Fibroblast of the conjunctiva (primary cell): Measurements from ENCODE around the gene B4GALT5.
"Not testable (repeated sequence)": the region's sequence is repeated elsewhere in the genome, so short reads cannot be mapped to it uniquely, and the experiment has no call there.

Source experiments
- DNase-seq: peaks from one replicate; pipeline ENCODE4 v3.0.0-alpha.2; 2010; ENCODE audit warnings: low read depth

The B4GALT5 gene

GRCh38 chr20:49628280-49628679 lies 85.4 kb downstream of the B4GALT5 start:
- not testable (repeated sequence) for DNase-seq

- DNase-seq: no peak
These were observed 86.3 kb downstream of the B4GALT5 start for GRCh38 chr20:49627329-49627761.

GRCh38 chr20:49624988-49625387 lies 88.7 kb downstream of the B4GALT5 start:
- DNase-seq: not testable (repeated sequence)

- no peak for DNase-seq
These were observed 89.4 kb downstream of the B4GALT5 start for GRCh38 chr20:49624317-49624716.

- no peak for DNase-seq
These were observed 91.4 kb downstream of the B4GALT5 start for GRCh38 chr20:49622243-49622642.

- DNase-seq: no peak
These were observed 93.1 kb downstream of the B4GALT5 start for GRCh38 chr20:49620364-49621240.

- no peak for DNase-seq
These were observed 94.3 kb downstream of the B4GALT5 start for GRCh38 chr20:49619113-49620048.

- no peak for DNase-seq
These were observed 95.4 kb downstream of the B4GALT5 start for GRCh38 chr20:49618289-49618688.

GRCh38 chr20:49617394-49617793 lies 96.3 kb downstream of the B4GALT5 start:
- DNase-seq: not testable (repeated sequence)

GRCh38 chr20:49616154-49617007 lies 97.3 kb downstream of the B4GALT5 start:
- no peak for DNase-seq

GRCh38 chr20:49615401-49616153 lies 98.1 kb downstream of the B4GALT5 start:
- DNase-seq: no peak

GRCh38 chr20:49615051-49615400 lies 98.7 kb downstream of the B4GALT5 start:
- DNase-seq: not testable (repeated sequence)

GRCh38 chr20:49614338-49615050 lies 99.2 kb downstream of the B4GALT5 start:
- no peak for DNase-seq

GRCh38 chr20:49612127-49612738 lies 101.4 kb downstream of the B4GALT5 start:
- no peak for DNase-seq

- DNase-seq: not testable (repeated sequence)
These were observed 102.0 kb downstream of the B4GALT5 start for GRCh38 chr20:49611539-49612126.

GRCh38 chr20:49610691-49611538 lies 102.8 kb downstream of the B4GALT5 start:
- DNase-seq: no peak

- peak; percentile 39 for DNase-seq
These were observed 104.7 kb downstream of the B4GALT5 start for GRCh38 chr20:49608752-49609670.
